Measurements from ENCODE around the gene ARHGAP40. TPM values are rescaled to one million over a fixed set of nuclear protein-coding genes. Genes with fewer than 3 reads are reported as not detected.

ARHGAP40 gene
- total and polyA plus RNA-seq, 2 of the 13 experiments (the other 11 are each of a cell fraction or from before 2014, with no cell fraction given) = 0.75 to 2.1 TPM

- TF ChIP-seq TMF1 (CRISPR knock-in tag; IDR thresholded peaks at IDR 0.05; ENCODE audit: low read depth) = no peak
- TF ChIP-seq MLLT10 (CRISPR knock-in tag; IDR thresholded peaks at IDR 0.05) = no peak
- TF ChIP-seq GPN1 (CRISPR knock-in tag; IDR thresholded peaks at IDR 0.05; ENCODE audit: borderline replicate concordance) = no peak
- TF ChIP-seq ZNF589 (CRISPR knock-in tag; conservative IDR thresholded peaks at IDR 0.05) = no peak
- peak; percentile 31; the same call in 1 of the 2 replicates for TF ChIP-seq ZNF629 (CRISPR knock-in tag; conservative IDR thresholded peaks at IDR 0.05)
- TF ChIP-seq MXD4 (CRISPR knock-in tag; IDR thresholded peaks at IDR 0.05) = peak; percentile 25; the same call in 1 of the 2 replicates
- no peak for TF ChIP-seq ADNP (CRISPR knock-in tag; IDR thresholded peaks at IDR 0.05)
- TF ChIP-seq NR2F6 (IDR thresholded peaks at IDR 0.05) = peak; percentile 99
- TF ChIP-seq NR2F6 (CRISPR knock-in tag; IDR thresholded peaks at IDR 0.05) = peak; percentile 99
- TF ChIP-seq NAIF1 (CRISPR knock-in tag; IDR thresholded peaks at IDR 0.05; ENCODE audit: borderline replicate concordance) = no peak
- TF ChIP-seq ZNF510 (CRISPR knock-in tag; IDR thresholded peaks at IDR 0.05; ENCODE audit: low read depth) = no peak
- TF ChIP-seq ZNF30 (CRISPR knock-in tag; IDR thresholded peaks at IDR 0.05) = no peak
- no peak for TF ChIP-seq ZNF446 (CRISPR knock-in tag; IDR thresholded peaks at IDR 0.05)
- no peak for TF ChIP-seq ZZZ3 (CRISPR knock-in tag; IDR thresholded peaks at IDR 0.05; ENCODE audit: borderline replicate concordance)
- no peak for TF ChIP-seq ZBTB40 (IDR thresholded peaks at IDR 0.05)
- no peak for TF ChIP-seq ZBTB40 (CRISPR knock-in tag; IDR thresholded peaks at IDR 0.05)
- TF ChIP-seq REST (IDR thresholded peaks at IDR 0.05; ENCODE audit: borderline replicate concordance in 1 of 2, low read depth in 1 of 2, low read length in 2 of 2) = peak in 1 of 2 experiments; percentile 60; a peak in 1 of 4 replicates
These were observed 65.9 kb downstream of the ARHGAP40 start (continued) for GRCh38 chr20:38667417-38667956.
